CD4-positive, alpha-beta T cell treated with Interleukin-4 for 4 hours (primary cell): ENCODE results near the gene TSGA10.
"Not testable (repeated sequence)": the region's sequence is repeated elsewhere in the genome, so short reads cannot be mapped to it uniquely, and the experiment has no call there.

Source experiments
- DNase-seq: peaks from one replicate; pipeline ENCODE4 v3.0.0-alpha.2; 2020

TSGA10 gene

GRCh38 chr2:99152199-99152895, 2.4 kb downstream of the TSGA10 start:
- DNase-seq: no peak

GRCh38 chr2:99150706-99151105, 4.0 kb downstream of the TSGA10 start:
- no peak for DNase-seq

GRCh38 chr2:99141110-99142108, 13.3 kb downstream of the TSGA10 start, which contains the start of gene C2orf15:
TSS of gene C2orf15 (plus strand) at chr2:99141707. CDS start at chr2:99150559, 8,852 bp downstream.
- peak; percentile 97 for DNase-seq

- no peak for DNase-seq
Observed at GRCh38 chr2:99140860-99141109, 14.0 kb downstream of the TSGA10 start.

GRCh38 chr2:99140056-99140859, 14.5 kb downstream of the TSGA10 start:
- DNase-seq: no peak

GRCh38 chr2:99139003-99139402, 15.7 kb downstream of the TSGA10 start:
- DNase-seq: no peak

- not testable (repeated sequence) for DNase-seq
Observed at GRCh38 chr2:99135044-99135556, 19.6 kb downstream of the TSGA10 start.

GRCh38 chr2:99127981-99128380, 26.8 kb downstream of the TSGA10 start:
- DNase-seq: no peak

- DNase-seq: no peak
Observed at GRCh38 chr2:99112617-99113016, 42.1 kb downstream of the TSGA10 start.

- no peak for DNase-seq
Observed at GRCh38 chr2:99111945-99112344, 42.8 kb downstream of the TSGA10 start.

GRCh38 chr2:99111236-99111635, 43.5 kb downstream of the TSGA10 start:
- no peak for DNase-seq

GRCh38 chr2:99106913-99107312, 47.8 kb downstream of the TSGA10 start:
- no peak for DNase-seq

GRCh38 chr2:99104006-99104405, 50.7 kb downstream of the TSGA10 start:
- DNase-seq: no peak

- no peak for DNase-seq
Observed at GRCh38 chr2:99101697-99102096, 53.0 kb downstream of the TSGA10 start.

- DNase-seq: no peak
Observed at GRCh38 chr2:99096728-99097127, 58.0 kb downstream of the TSGA10 start.

- DNase-seq: no peak
Observed at GRCh38 chr2:99088017-99088416, 66.7 kb downstream of the TSGA10 start.

GRCh38 chr2:99086385-99086784, 68.4 kb downstream of the TSGA10 start:
- no peak for DNase-seq

- DNase-seq: no peak
Observed at GRCh38 chr2:99085421-99085820, 69.3 kb downstream of the TSGA10 start.

GRCh38 chr2:99084256-99084655, 70.5 kb downstream of the TSGA10 start:
- DNase-seq: no peak

GRCh38 chr2:99081891-99082290, 72.9 kb downstream of the TSGA10 start:
- no peak for DNase-seq

- no peak for DNase-seq
Observed at GRCh38 chr2:99079226-99079625, 75.5 kb downstream of the TSGA10 start.

- no peak for DNase-seq
Observed at GRCh38 chr2:99072551-99072950, 82.2 kb downstream of the TSGA10 start.
